ENCODE data around the gene KDM1A. TPM values are rescaled to one million over a fixed set of nuclear protein-coding genes. Genes with fewer than 3 reads are reported as not detected.

Gene KDM1A
- total RNA-seq, 1 donor from 2014 or later: 110 TPM

DNA sequence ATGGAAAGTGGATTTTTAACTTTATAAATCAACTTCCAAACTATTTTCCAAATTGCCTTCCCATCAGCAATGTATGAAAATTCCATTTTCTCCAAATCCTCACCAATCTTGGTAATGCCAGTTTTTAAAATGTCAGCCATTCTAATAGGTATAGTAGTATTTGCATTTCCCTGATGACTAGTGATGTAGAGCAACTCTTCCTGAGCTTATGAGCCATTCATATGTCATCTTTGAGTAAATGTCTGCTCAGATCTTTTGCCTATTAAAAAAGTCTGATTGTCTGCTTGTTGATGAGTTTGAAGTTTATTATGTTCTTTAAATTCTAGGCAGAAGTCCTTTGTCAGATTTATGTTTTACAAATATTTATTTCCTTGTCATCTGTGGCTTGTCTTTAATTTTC lies 54.7 kb downstream of the KDM1A start:
- H3K4me3 ChIP-seq (ENCODE audit: low read depth, low read length): no peak overlapping the region
- TF ChIP-seq, protein P1, sequence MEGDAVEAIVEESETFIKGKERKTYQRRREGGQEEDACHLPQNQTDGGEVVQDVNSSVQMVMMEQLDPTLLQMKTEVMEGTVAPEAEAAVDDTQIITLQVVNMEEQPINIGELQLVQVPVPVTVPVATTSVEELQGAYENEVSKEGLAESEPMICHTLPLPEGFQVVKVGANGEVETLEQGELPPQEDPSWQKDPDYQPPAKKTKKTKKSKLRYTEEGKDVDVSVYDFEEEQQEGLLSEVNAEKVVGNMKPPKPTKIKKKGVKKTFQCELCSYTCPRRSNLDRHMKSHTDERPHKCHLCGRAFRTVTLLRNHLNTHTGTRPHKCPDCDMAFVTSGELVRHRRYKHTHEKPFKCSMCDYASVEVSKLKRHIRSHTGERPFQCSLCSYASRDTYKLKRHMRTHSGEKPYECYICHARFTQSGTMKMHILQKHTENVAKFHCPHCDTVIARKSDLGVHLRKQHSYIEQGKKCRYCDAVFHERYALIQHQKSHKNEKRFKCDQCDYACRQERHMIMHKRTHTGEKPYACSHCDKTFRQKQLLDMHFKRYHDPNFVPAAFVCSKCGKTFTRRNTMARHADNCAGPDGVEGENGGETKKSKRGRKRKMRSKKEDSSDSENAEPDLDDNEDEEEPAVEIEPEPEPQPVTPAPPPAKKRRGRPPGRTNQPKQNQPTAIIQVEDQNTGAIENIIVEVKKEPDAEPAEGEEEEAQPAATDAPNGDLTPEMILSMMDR (conservative IDR thresholded peaks at IDR 0.05; ENCODE audit: low read depth, low read length): no peak
- DNase-seq (ENCODE audit: low read depth): no peak

DNA sequence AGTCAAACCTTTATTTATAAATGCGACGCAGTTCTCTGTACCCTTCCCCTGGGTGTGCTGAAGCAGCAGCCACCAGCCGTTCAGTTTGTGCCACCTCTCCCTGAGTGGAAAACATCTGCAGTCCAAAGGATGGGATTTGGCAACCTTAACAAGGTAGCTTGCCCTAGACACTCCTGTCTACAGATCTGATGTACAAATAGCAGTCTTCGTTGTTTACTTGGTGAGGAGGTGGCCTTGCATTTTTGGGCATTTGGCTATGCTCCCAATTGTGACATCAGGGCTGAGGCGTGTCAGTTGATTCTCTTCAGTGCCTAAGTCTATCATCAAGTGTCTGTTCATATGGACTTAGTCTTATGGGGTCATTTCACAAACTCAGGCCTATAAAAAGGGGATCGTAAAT lies 59.8 kb downstream of the KDM1A start:
- H3K4me3 ChIP-seq (ENCODE audit: low read depth, low read length): no peak overlapping the region
- TF ChIP-seq, protein P1 (conservative IDR thresholded peaks at IDR 0.05; ENCODE audit: low read depth, low read length): no peak
- DNase-seq (ENCODE audit: low read depth): no peak

DNA sequence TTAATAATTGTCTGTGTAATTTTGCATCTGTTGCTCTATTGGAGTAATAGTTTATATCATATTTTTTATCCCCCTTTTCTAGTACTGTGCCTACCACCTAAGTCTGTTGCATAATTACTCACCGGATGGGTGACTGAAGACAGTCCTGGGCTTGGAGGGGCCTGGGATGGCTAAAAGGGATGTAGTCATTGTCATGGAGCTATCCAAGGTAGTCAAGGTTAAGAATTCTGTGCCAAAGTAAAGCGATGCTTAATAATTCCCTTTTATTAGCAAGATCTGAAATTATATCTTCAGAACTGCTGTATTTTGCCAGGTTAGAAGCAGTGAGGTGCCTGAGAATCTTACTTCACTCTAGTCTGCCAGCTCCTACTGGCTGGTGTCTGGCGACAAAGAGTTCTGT lies 61.6 kb downstream of the KDM1A start:
- TF ChIP-seq, protein P1 (conservative IDR thresholded peaks at IDR 0.05; ENCODE audit: low read depth, low read length): no peak
- DNase-seq (ENCODE audit: low read depth): no peak

DNA sequence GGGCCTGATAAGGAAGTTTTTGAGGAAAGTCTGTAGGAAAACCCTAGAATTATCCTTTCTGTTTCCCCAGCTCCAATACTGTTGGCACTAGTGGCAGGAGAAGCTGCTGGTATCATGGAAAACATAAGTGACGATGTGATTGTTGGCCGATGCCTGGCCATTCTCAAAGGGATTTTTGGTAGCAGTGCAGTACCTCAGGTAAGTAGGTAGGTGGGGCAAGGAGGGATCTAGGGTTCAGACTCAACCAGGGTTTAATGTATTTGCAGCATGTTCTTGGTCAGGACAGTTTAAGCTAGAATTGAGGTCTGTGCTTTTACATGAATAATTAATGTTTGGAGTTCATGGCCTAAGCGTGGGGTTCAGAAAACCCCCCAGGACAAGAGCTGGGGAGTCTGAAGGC lies 62.1 kb downstream of the KDM1A start:
- no peak overlapping the region for H3K4me3 ChIP-seq (ENCODE audit: low read depth, low read length)
- TF ChIP-seq, protein P1 (conservative IDR thresholded peaks at IDR 0.05; ENCODE audit: low read depth, low read length): peak; percentile 48
- DNase-seq (ENCODE audit: low read depth): no peak

More for the DNA sequence above, 61.6 kb downstream of the KDM1A start:
- no peak overlapping the region for H3K4me3 ChIP-seq (ENCODE audit: low read depth, low read length)

DNA sequence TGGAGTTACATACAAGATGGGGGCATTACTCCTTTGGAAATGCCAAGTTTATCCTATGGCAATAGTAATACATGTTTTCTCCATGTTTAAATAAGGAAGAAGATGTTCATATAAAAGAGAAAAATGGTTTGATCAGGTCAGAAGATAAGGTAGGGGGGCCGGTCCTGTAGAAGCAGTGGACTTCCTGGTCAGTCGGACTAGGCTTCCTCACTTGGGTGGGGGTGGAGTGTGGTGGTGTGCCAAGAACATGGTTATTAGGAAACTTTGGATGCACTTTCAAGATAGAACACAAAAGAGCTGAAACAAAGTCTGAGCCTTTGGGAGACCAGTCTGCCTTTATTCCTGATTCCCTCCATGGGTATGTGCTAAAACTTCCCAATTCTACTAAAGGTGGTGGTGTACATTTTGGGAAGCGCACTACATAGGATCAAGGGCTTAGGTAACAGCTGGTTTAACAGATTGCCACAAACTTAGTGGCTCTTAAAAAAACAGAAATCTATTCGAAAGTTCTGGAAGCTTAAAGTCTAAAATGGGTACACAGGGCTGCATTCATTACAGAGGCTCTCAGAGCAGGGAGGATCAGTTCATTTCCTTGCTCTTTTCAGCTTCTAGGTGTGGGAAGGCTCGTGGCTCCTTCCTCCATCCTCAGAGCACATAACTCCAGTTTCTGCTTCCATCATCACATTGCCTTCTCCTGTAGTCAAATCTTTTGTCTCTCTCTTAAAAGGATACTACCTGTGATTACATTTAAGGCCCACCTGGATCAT lies 64.6 kb downstream of the KDM1A start:
- no peak for DNase-seq (ENCODE audit: low read depth)
- TF ChIP-seq, protein P1 (conservative IDR thresholded peaks at IDR 0.05; ENCODE audit: low read depth, low read length): no peak
- no peak overlapping the region for H3K4me3 ChIP-seq (ENCODE audit: low read depth, low read length)

DNA sequence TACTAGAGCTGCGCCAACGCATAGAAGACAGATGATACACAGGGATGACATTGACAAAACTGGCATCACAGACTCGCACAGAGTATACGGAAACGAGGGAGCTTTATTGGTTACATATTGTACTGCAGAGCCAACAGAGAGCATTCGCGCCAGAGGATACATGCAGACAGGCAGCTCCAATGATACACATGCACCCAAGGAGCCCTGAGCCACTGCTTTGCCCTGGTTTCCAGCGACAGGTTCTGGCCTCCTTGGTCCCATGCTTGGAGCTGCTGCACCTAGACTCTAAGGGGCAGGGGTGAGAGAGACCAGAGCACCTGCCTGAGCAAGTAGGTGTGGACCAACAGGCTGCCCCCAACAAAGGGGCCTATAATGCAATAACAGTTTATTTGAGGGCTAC lies 65.6 kb downstream of the KDM1A start:
- no peak overlapping the region for H3K4me3 ChIP-seq (ENCODE audit: low read depth, low read length)
- no peak for DNase-seq (ENCODE audit: low read depth)
- TF ChIP-seq, protein P1 (conservative IDR thresholded peaks at IDR 0.05; ENCODE audit: low read depth, low read length): no peak

DNA sequence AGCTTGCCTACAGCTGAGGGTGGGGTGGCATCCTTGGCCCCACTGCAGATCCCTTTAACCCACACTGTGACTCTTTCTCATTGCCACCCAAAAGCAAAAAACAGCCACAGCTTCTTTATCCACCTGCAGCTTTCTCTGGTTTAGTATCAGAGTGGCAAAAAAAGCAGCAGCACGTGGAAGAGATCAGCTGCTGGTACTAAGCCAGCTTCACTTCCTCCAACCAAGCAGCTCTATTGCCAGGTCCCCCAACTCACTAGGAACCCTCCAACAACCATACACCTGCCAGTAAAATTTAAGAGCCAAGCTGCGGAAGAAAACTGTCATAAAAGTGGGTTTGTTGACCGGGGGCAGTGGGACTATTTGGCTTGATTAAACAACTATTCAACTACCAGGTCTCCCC lies 66.4 kb downstream of the KDM1A start:
- TF ChIP-seq, protein P1 (conservative IDR thresholded peaks at IDR 0.05; ENCODE audit: low read depth, low read length): no peak
- DNase-seq (ENCODE audit: low read depth): no peak

More for the DNA sequence above, 66.4 kb downstream of the KDM1A start:
- no peak overlapping the region for H3K4me3 ChIP-seq (ENCODE audit: low read depth, low read length)

All from epithelial cell of proximal tubule (primary cell).